ENCODE results near the gene TCF12. TPM values are rescaled to one million over a fixed set of nuclear protein-coding genes. Genes with fewer than 3 reads are reported as not detected.
A peak's percentile ranks its signal among the peaks of the same experiment; 100 is the strongest.

TCF12 gene
- total RNA-seq, 1 experiment from 2014 or later: 76.7 TPM

GRCh38 chr15:57031605-57032004 lies 113.2 kb downstream of the TCF12 start:
- Histone ChIP-seq H4K5ac (ENCODE audit: insufficient read length, low read depth, low read length) (no peak overlapping the region), H2AK5ac (ENCODE audit: insufficient read length, low read length) (no peak overlapping the region), H3K9ac (ENCODE audit: extremely low read depth, insufficient read length, low read length) (no peak overlapping the region), H4K8ac (replicated peaks; ENCODE audit: insufficient read length, low read depth, low read length) (no peak overlapping the region), H3K18ac (ENCODE audit: insufficient read length, low read depth, low read length) (no peak overlapping the region), H3K4me2 (ENCODE audit: insufficient read depth, insufficient read length, low read length) (no peak overlapping the region), H3K27ac (ENCODE audit: insufficient read length, low read depth, low read length) (no peak overlapping the region), H2BK5ac (ENCODE audit: insufficient read length, low read length) (no peak overlapping the region), H2BK120ac (ENCODE audit: low read depth, low read length, poor library complexity, severe bottlenecking) (no peak overlapping the region), H3K79me2 (ENCODE audit: insufficient read depth, low read length) (peaks cover 13% of the 10 kb centered on the region; the same call in 1 of the 2 replicates), H4K91ac (ENCODE audit: insufficient read length, low read depth, low read length) (no peak overlapping the region), H3K4me1 (ENCODE audit: insufficient read depth, low read length) (peaks cover 3% of the 10 kb centered on the region; the same call in 1 of the 2 replicates), H2BK20ac (ENCODE audit: low read depth, low read length, poor library complexity, severe bottlenecking) (no peak overlapping the region), H2BK15ac (ENCODE audit: low read depth, low read length) (no peak overlapping the region), H3K9me3 (ENCODE audit: control insufficient read depth, low read depth, low read length) (no peaks in the 10 kb centered on the region), H3T11ph (ENCODE audit: low read length) (no peak overlapping the region), H3K23me2 (ENCODE audit: insufficient read length, low read depth, low read length, poor library complexity, severe bottlenecking) (no peaks in the 10 kb centered on the region), H3K14ac (ENCODE audit: insufficient read depth, low read length) (no peak overlapping the region), H3K4ac (ENCODE audit: low read depth, low read length) (no peak overlapping the region), H3K27me3 (ENCODE audit: insufficient read depth, low read length) (no peaks in the 10 kb centered on the region), H2BK12ac (ENCODE audit: insufficient read length, low read depth, low read length) (no peak overlapping the region), H2AFZ (ENCODE audit: low read length) (no peak overlapping the region), H3K23ac (ENCODE audit: insufficient read length, low read depth, low read length) (no peak overlapping the region), H3K79me1 (ENCODE audit: insufficient read depth, low read depth, low read length, poor library complexity, severe bottlenecking) (peaks cover 3% of the 10 kb centered on the region), H3K56ac (ENCODE audit: insufficient read length, low read depth, low read length) (no peak overlapping the region), H4K20me1 (ENCODE audit: control insufficient read depth, insufficient read depth, insufficient read length) (no peaks in the 10 kb centered on the region)
- no peak for TF ChIP-seq CTCF (conservative IDR thresholded peaks at IDR 0.05)
- Mint-ChIP-seq H3K4me3 (no peak overlapping the region), H3K27ac (peak overlapping the region in 2 of 3 experiments; percentile 66 to 79; a peak in 3 of 7 replicates), H3K9me3 (no peaks in the 10 kb centered on the region), H3K27me3 (ENCODE audit: low read depth) (no peaks in the 10 kb centered on the region), H3K36me3 (ENCODE audit: insufficient read depth in 1 of 3, low read depth in 3 of 3) (no peaks in the 10 kb centered on the region), H3K4me1 (peaks cover 34 to 41% of the 10 kb centered on the region in 2 experiments)
- no CpG with 5 or more reads among the region's 1 CpG for WGBS (ENCODE audit: extremely low coverage, insufficient read length, low lambda C conversion rate)
- DNase-seq: no peak

Data from H9 (cell line).